T-helper 17 cell (primary cell): ENCODE data around the gene PLXNA3. TPM values are rescaled to one million over a fixed set of nuclear protein-coding genes. Genes with fewer than 3 reads are reported as not detected.

Source experiments
- ATAC-seq: fragments of 150-1000 bp; cut with Tn5 transposase; 2 replicates; pipeline ENCODE4 v1.10.0; 2021; ENCODE audit warnings: mild to moderate bottlenecking, moderate library complexity
- DNase-seq, 3 donors: peaks; one replicate each; pipeline versions ENCODE4 v3.0.0 to v3.0.0-alpha.2; 2020 to 2021
- H3K9me3 ChIP-seq: one replicate; pipeline ENCODE4 v1.7.0; 2013; ENCODE audit warnings: low read length, mild to moderate bottlenecking; ENCODE audit not compliant: control insufficient read depth, poor library complexity, severe bottlenecking
- H3K27ac Mint-ChIP-seq: one replicate; pipeline ENCODE4 v1.8.0; 2022; ENCODE audit warnings: mild to moderate bottlenecking, moderate library complexity, mixed read lengths
- H3K27me3 Mint-ChIP-seq: one replicate; pipeline ENCODE4 v1.8.0; 2022; ENCODE audit warnings: mixed read lengths
- H3K36me3 Mint-ChIP-seq: one replicate; pipeline ENCODE4 v1.8.0; 2022; ENCODE audit warnings: low read depth, mixed read lengths
- H3K4me1 Mint-ChIP-seq: one replicate; pipeline ENCODE4 v1.8.0; 2022; ENCODE audit warnings: mild to moderate bottlenecking, mixed read lengths
- H3K4me3 Mint-ChIP-seq: one replicate; pipeline ENCODE4 v1.8.0; 2022; ENCODE audit warnings: mild to moderate bottlenecking, moderate library complexity, mixed read lengths
- total RNA-seq, 4 donors: library from RNA in 2 of 4; stranded (reverse) in 2 of 4; gene quantifications; one replicate each; pipeline ENCODE4 v1.2.3 and lab custom pipeline; 2022 to 2026

Gene PLXNA3
- total RNA-seq, 2 donors from 2014 or later, result 66.3 to 78.6 TPM

GRCh38 chrX:154512879-154513553 lies 54.9 kb downstream of the PLXNA3 start:
- Mint-ChIP-seq H3K27me3 (no peaks in the 10 kb centered on the region), H3K27ac (no peak overlapping the region), H3K4me3 (no peak overlapping the region), H3K4me1 (peaks cover 20% of the 10 kb centered on the region), H3K36me3 (peaks cover 2% of the 10 kb centered on the region)
- no peaks in the 10 kb centered on the region for H3K9me3 ChIP-seq
- DNase-seq (no peak), ATAC-seq (no peak)

GRCh38 chrX:154513716-154514115 lies 55.6 kb downstream of the PLXNA3 start:
- H3K4me3 Mint-ChIP-seq, result peak overlapping the region; percentile 75
- peaks cover 2% of the 10 kb centered on the region for H3K36me3 Mint-ChIP-seq
- H3K4me1 Mint-ChIP-seq, result peaks cover 17% of the 10 kb centered on the region
- H3K9me3 ChIP-seq, result no peaks in the 10 kb centered on the region
- ATAC-seq, result no peak
- H3K27ac Mint-ChIP-seq, result no peak overlapping the region
- no peaks in the 10 kb centered on the region for H3K27me3 Mint-ChIP-seq
- no peak for DNase-seq

- peak overlapping the region; percentile 88 for H3K4me3 Mint-ChIP-seq
- no peaks in the 10 kb centered on the region for H3K9me3 ChIP-seq
- H3K4me1 Mint-ChIP-seq, result peaks cover 15% of the 10 kb centered on the region
- H3K36me3 Mint-ChIP-seq, result no peaks in the 10 kb centered on the region
- no peak for ATAC-seq
- DNase-seq, result no peak
- no peaks in the 10 kb centered on the region for H3K27me3 Mint-ChIP-seq
- H3K27ac Mint-ChIP-seq, result peak overlapping the region; percentile 61
These were observed 57.2 kb downstream of the PLXNA3 start for GRCh38 chrX:154515090-154515965.

DNA sequence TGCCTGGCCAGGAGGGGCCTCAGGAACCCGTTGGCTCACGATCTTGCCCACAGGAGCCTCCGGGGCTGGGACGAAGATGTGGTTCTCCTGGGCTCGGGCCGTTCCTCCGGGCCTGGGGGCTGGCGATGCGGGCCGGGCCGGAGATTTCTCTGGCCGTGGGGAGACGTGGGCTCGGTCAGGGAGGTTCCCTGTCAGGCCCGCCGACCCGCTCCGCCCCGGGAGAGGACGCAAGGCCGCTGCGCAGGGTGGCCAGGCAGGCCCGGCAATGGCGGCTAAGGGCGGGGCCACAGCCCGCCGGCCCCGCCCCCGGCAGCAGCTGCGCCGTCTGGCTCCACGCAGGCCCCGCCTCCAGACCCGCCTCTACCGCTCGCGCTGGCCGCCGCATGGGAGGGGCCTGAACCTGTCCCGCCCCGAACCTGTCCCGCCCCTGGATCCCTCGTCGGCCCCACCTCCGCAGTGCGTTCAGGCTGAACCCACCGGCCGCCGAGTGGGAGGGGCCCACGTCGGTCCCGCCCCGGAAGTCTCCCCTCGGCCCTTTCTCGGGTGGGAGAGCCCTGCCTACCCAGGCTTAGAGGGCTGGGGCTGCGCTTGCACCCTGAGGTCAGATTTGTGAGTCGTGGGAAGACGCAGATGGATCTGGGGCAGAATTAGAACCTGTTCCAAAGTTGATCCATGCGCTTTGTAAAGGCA lies 58.0 kb downstream of the PLXNA3 start, which contains the start of gene FAM3A:
Gene FAM3A (minus strand): TSS at position 267 of the 690 bp plus-strand sequence. CDS start 460 bp downstream, outside the sequence.
- peaks cover 15% of the 10 kb centered on the region for H3K4me1 Mint-ChIP-seq
- H3K27me3 Mint-ChIP-seq, result no peaks in the 10 kb centered on the region
- peak within 1 kb of the TSS; percentile 61 for H3K27ac Mint-ChIP-seq
- DNase-seq (peak; percentile 82 to 90 (median 89)), ATAC-seq (peak; percentile 97)
- H3K36me3 Mint-ChIP-seq, result no peaks in the 10 kb centered on the region
- no peaks in the 10 kb centered on the region for H3K9me3 ChIP-seq
- H3K4me3 Mint-ChIP-seq, result peak within 1 kb of the TSS; percentile 88

DNA sequence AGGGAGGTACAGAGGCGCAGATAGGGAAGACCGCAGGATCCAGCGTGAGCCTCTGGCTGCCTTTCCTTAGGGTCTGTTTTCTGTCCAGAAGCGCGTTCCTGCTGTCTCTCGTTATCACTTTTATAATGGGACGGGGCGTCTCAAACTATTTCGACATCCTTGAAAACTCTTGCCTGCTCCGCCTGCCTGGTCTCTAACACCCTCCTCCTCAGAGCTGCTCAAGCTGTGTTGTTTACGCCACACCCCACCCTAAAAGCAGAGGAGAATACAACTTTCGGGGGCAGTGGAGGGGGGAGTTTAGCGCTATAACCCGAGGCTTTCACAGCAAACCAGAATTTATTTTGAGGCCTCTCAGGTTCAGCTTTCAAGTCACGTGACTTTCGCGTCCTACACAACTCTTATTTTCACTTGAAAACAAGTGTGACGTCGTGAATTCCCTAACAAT lies 58.6 kb downstream of the PLXNA3 start:
- H3K4me3 Mint-ChIP-seq, result peak overlapping the region; percentile 88
- peak overlapping the region; percentile 61 for H3K27ac Mint-ChIP-seq
- DNase-seq (no peak), ATAC-seq (peak; percentile 22)
- peaks cover 15% of the 10 kb centered on the region for H3K4me1 Mint-ChIP-seq
- no peaks in the 10 kb centered on the region for H3K36me3 Mint-ChIP-seq
- H3K9me3 ChIP-seq, result no peaks in the 10 kb centered on the region
- H3K27me3 Mint-ChIP-seq, result no peaks in the 10 kb centered on the region

- Mint-ChIP-seq H3K27ac (no peak overlapping the region), H3K36me3 (no peaks in the 10 kb centered on the region)
These were observed 59.2 kb downstream of the PLXNA3 start for GRCh38 chrX:154517101-154517781.

DNA sequence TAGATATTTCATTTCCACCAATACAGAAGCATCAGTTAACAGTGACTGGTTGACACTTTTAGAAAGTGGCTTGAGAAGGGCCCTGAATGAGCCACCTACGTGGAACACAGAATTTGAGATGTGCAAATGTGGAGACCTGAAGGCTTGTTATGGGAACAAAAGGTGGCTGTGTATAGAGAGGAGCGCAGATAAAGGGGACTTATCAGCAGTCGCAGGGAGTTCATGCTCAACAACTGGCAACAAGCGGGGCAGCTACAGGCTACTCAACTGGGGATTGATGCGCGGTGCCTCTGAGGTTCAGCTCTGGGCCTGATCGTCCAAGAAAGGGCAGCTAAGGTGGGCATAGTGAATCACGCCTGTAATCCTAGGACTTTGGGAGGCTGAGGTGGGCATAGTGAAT lies 61.3 kb downstream of the PLXNA3 start:
- H3K4me1 Mint-ChIP-seq, result peaks cover 10% of the 10 kb centered on the region
- H3K36me3 Mint-ChIP-seq, result no peaks in the 10 kb centered on the region
- DNase-seq, result no peak
- no peak overlapping the region for H3K27ac Mint-ChIP-seq
- H3K9me3 ChIP-seq, result no peaks in the 10 kb centered on the region
- ATAC-seq, result no peak
- no peaks in the 10 kb centered on the region for H3K27me3 Mint-ChIP-seq
- H3K4me3 Mint-ChIP-seq, result no peak overlapping the region

More at GRCh38 chrX:154517101-154517781, 59.2 kb downstream of the PLXNA3 start:
- ATAC-seq (no peak), DNase-seq (no peak)
- Mint-ChIP-seq H3K4me1 (peaks cover 15% of the 10 kb centered on the region), H3K4me3 (peak overlapping the region; percentile 41), H3K27me3 (no peaks in the 10 kb centered on the region)
- no peaks in the 10 kb centered on the region for H3K9me3 ChIP-seq

GRCh38 chrX:154525606-154526490 lies 67.8 kb downstream of the PLXNA3 start:
- Mint-ChIP-seq H3K27ac (peak overlapping the region; percentile 56), H3K4me3 (peak overlapping the region; percentile 55), H3K36me3 (no peaks in the 10 kb centered on the region), H3K4me1 (peaks cover 12% of the 10 kb centered on the region), H3K27me3 (no peaks in the 10 kb centered on the region)
- no peak for DNase-seq
- ATAC-seq, result no peak
- no peaks in the 10 kb centered on the region for H3K9me3 ChIP-seq

GRCh38 chrX:154526901-154527675 lies 69.0 kb downstream of the PLXNA3 start:
- ATAC-seq (peak; percentile 91), DNase-seq (peak in 1 of 3 donors; percentile 32)
- Mint-ChIP-seq H3K4me3 (peak overlapping the region; percentile 57), H3K27ac (no peak overlapping the region), H3K4me1 (peaks cover 12% of the 10 kb centered on the region), H3K27me3 (no peaks in the 10 kb centered on the region), H3K36me3 (no peaks in the 10 kb centered on the region)
- H3K9me3 ChIP-seq, result no peaks in the 10 kb centered on the region
